Ectodermal cell (in vitro differentiated cells): ENCODE results near the gene ISG20L2.

Source experiments
- H3K27ac ChIP-seq: 2 replicates; pipeline ENCODE4 v1.7.0; 2013; ENCODE audit warnings: mild to moderate bottlenecking, low read depth, low read length; ENCODE audit not compliant: insufficient read depth, poor library complexity, severe bottlenecking
- H3K27me3 ChIP-seq: 2 replicates; pipeline ENCODE4 v1.7.0; 2013; ENCODE audit warnings: mild to moderate bottlenecking, low read length; ENCODE audit not compliant: insufficient read depth, control insufficient read depth, poor library complexity, severe bottlenecking
- H3K36me3 ChIP-seq: one replicate; pipeline ENCODE4 v1.7.0; 2013; ENCODE audit warnings: low read length; ENCODE audit not compliant: control insufficient read depth, insufficient read depth
- H3K4me1 ChIP-seq: one replicate; pipeline ENCODE4 v1.7.0; 2013; ENCODE audit warnings: low read length; ENCODE audit not compliant: control insufficient read depth, insufficient read depth
- H3K4me3 ChIP-seq: 2 replicates; pipeline ENCODE4 v1.7.0; 2013; ENCODE audit warnings: low read depth, low read length, control low read depth; ENCODE audit not compliant: insufficient read depth
- H3K9me3 ChIP-seq: 2 replicates; pipeline ENCODE4 v1.7.0; 2013; ENCODE audit warnings: mild to moderate bottlenecking, low read length, moderate library complexity; ENCODE audit not compliant: control insufficient read depth
- WGBS, 2 experiments: methylation state at CpG; one replicate each; pipeline ENCODE4 v1.1.7; 2013; ENCODE audit warnings: missing lambda C conversion rate in 2 of 2; 5-methylcytosine and 5-hydroxymethylcytosine counted together

The ISG20L2 gene

DNA sequence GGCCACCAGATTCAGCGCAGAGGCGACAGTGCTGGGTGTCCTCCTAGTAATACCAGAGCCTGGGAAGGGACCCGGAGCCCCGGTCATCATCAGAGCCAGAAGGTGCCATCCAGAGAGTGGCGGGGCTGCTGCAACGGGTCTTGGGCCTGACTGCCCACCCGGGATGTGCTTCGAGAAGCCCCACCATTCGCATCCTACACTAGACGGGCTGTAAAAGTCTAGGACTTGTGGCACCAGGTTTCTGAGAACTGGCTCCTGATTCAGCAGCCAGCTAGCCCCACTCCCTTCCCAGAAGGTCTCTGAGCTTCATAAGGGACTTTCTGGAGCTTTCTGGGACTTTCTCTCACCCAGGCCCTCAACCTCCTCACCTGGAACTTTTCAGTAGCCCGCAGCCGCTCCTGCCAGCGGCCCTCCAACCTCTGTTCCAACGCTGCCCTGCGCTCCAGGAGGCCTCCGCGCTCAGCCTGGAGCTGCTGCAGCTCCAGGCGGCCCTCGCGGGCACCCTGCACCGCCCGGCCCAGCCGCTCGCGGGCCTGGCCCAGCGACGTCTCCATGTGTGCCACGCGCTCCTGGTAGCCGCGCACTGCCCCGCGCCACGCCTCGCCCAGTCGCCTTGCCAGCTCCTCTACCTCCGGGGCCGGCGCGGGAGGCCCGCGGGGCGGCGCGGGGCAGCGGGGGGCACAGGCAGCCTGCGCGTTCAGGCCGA, 52.3 kb downstream of the ISG20L2 start:
- peak overlapping the region; percentile 95 for H3K4me3 ChIP-seq
- H3K36me3 ChIP-seq, result peaks cover 20% of the 10 kb centered on the region
- WGBS, 2 experiments, result 1% methylated on average over 49 of the region's 49 CpGs
- peaks cover 7% of the 10 kb centered on the region for H3K27me3 ChIP-seq
- H3K4me1 ChIP-seq, result peaks cover 25% of the 10 kb centered on the region
- no peaks in the 10 kb centered on the region for H3K9me3 ChIP-seq
- H3K27ac ChIP-seq, result peak overlapping the region; percentile 80

DNA sequence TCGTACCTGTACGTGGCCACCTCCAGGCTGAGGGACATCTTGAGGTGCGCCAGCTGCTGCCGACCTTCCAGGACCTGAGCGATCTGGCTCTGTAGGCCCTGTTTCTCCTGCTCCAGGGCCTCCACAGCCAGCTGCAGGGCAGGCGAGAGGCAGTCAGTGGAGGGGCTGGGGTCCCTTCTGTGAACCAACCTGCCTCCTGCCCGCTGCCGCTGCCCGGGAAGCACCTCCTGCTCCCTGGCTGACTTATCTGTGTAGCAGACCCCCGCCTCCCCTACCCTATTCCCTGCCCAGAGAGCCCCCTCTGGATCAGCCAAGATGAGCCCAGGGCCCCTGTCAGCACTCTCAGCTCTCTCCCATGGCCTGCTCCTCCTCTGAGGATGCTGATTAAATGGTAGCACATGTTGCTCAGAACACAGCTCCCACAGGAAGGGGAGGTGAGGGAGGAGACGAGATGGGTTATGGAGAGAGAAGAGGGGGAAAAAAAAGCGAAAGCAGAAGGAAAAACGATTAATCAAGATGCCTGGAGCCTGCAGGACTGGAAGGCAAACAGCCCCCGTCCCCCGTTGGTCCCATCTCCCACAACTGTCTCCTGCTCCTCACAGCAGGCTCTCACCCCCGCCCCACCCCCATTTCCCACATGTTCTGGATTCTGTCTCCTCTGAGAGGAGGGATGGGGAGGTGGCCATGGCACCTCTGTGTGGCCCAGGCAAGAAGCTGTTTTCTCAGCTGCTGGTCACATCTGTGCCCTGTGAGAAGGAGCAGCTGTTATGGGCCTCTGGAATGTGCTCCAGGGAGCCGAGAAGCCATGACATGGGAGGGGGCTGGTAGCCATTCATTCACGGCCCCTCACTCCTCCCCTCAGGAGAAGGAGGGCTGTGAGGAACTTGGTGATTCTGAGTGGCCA, 53.1 kb downstream of the ISG20L2 start:
- WGBS, 2 experiments, result 26 to 32% methylated on average over 18 of the region's 18 CpGs
- H3K4me1 ChIP-seq, result peaks cover 33% of the 10 kb centered on the region

DNA sequence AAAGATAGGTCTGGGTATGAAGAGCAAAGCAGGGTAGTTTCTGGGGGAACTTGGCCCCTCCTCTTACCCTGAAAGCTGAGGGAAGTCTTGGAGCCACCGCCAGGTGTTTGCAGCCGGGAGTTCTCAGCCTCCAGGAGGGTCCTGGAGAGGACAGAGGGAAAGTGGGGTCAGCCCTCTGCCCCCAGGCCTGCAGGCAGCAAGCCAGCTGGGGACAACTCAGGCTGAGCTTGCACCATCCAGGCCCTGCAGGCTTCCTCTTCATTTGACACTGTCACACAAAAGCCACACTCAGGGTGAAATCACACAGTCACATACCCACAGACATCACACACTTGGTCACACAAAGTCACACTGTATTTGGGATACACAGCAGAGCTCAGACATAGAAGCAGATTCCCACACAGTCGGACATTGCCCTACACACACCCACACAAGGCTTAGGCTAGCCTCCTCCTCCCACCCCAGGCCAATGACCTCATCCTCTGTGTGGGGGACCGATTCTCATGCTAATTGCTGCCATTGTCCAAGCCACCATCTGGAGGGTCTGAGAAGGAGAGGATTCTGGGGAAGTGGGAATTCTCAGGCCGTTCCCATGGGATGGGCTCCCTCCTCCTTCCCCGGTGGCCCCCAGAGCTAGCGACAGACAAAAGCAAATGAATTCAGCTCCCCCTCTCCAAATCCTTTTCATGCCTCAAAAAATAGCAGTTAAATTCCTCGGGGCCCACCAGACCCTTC, 55.0 kb downstream of the ISG20L2 start:
- 2% methylated on average over 8 of the region's 8 CpGs for WGBS, 2 experiments
- H3K9me3 ChIP-seq, result no peaks in the 10 kb centered on the region
- peaks cover 52% of the 10 kb centered on the region for H3K4me1 ChIP-seq
- H3K27ac ChIP-seq, result peak overlapping the region; percentile 98
- peak overlapping the region; percentile 95 for H3K4me3 ChIP-seq
- peaks cover 3% of the 10 kb centered on the region for H3K27me3 ChIP-seq
- peaks cover 25% of the 10 kb centered on the region for H3K36me3 ChIP-seq

More for the DNA sequence above, 53.1 kb downstream of the ISG20L2 start:
- Histone ChIP-seq H3K9me3 (no peaks in the 10 kb centered on the region), H3K36me3 (peaks cover 25% of the 10 kb centered on the region), H3K27me3 (peaks cover 7% of the 10 kb centered on the region), H3K4me3 (peak overlapping the region; percentile 95), H3K27ac (peak overlapping the region; percentile 80)
